NOMO-1 treated with dmso at 0.1 percent for 144 hours (cell line): ENCODE data around the gene EGR4.
"Not testable (repeated sequence)": the region's sequence is repeated elsewhere in the genome, so short reads cannot be mapped to it uniquely, and the experiment has no call there.

ENCODE experiments used
- DNase-seq: peaks from one replicate; lab custom pipeline; 2025; ENCODE audit not compliant: unreplicated experiment; lab: John Stamatoyannopoulos, UW

EGR4 gene

DNA sequence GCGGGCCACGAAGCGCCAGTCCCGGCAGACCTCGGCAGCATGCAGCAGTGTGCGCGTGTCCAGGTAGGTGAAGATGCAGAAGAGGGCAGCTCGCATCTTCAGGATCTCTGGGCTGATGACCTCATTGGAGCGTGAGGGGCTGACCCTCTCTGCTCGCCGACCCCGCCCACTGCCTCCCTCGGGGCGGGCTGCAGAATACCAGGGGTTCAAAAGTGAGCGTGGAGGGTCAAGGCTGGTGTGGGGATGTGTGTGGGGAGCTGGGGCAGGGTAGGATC lies 29.1 kb downstream of the EGR4 start:
- no peak for DNase-seq

DNA sequence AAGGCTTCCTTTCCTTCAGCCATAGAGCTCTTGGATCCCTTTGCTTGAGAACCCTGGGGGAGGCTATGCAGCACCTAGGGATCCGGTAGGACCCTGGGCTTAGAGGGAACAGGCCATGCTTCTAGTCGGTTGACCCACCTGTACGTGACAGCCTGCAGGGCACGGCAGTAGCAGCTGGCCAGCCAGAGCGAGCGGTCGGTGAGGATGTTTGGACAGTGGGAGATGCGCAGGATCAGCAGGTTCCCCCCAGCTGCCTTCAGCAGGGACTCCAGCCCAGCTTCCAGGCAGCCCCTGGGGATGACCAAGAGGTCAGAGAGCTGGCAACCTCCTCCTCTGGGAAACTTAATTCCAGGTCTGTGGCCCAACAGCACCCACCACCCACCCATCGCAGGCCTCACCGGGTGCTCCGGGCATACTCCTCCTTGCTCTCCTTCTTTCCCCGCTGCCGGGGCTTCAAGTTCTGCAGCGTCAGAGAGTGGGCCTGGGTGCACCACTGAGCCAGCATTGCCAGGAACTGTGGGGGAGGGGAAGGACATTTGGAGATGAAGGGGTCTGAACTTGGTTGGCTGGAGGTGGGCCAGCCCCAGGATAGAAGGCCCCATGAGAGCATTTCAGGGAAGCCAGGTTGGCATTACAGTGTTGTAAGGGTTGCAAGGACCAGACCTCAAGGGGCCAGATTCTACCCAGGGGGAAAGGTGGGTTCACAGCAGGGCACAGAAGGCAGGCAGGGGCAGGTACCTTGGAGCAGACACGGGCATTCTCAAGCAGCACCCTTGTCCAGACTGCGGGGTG lies 29.6 kb downstream of the EGR4 start:
- no peak for DNase-seq

DNA sequence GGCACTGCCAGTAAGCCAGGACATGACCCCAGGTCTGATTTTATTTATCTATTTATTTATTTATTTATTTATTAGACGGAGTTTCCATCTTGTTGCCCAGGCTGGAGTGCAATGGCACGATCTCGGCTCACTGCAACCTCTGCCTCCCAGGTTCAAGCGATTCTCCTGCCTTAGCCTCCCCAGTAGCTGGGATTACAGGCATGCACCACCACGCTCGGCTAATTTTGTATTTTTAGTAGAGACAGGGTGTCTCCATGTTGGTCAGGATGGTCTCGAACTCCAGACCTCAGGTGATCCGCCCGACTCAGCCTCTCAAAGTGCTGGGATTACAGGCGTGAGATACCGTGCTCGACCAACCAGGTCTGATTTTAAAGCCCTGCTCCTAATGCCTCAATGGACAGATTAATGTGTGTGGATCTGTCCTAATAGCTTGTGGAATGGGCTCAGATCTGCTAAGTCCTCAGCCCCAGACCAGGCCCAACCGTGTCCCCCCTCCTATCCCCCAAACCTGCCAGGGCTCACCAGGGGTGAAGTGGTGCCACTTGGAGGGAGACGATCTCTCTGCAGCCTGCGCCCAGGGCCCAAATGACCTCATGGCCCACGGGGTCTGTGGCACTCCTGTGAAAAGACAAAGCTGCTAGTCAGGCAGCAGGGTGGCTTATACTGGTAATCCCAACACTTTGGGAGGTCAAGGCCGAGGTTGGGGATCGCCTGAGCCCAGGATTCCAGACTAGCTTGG lies 30.5 kb downstream of the EGR4 start:
- not testable (repeated sequence) for DNase-seq

DNA sequence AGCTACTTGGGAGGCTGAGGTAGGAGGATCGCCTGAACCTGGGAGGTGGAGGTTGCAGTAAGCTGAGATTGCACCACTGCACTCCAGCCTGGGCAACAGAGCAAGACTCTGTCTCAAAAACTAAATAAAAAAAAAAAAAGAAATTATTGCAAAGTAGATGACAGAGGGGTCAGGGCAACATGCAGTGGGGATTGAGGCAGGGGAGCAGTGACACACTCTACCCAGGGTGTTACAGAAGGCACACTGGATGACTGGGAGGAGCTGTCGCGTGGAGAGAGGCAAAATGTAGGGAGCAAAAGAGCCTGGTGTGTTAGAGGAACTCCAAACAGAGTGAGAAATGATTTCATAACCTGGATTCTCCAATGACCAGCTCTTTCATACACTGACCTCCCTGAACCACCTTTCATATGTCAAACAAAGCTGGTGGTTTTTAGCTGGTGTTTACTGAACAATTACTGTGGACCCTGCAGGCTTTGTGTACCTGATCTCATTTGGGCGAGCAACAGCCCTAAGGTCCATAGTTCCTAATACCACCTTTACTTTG lies 31.2 kb downstream of the EGR4 start:
- DNase-seq: no peak

DNA sequence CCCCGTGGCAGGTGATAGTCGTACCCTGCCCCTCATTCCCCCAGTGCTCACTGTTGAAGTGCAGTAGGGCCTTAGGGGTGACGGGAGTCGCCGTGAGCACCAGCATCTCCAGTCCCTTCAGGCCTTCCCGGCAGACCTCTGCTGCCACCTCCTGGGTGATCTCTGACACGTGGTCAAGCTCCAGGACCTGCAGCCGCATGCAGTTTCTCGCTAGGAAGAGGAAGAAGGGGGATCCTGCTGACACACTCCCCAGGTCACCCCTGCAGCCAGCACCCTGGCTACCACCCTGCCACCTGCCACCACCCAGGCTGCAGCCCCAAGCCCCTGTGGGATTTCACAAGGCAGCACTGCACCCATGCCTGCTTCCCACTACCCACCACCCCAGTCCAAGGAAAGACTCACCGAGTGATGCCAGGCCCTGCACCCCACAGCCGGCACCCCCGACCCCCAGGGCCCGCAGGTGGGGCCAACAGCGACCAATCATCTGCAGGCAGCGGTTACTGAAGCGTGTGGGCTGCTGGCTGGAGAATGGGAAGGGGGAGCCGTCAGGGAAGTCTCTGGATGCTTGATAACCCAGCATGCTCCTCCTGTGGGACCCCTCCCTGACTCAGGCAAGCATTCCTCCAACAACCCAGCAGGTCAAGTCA lies 32.9 kb downstream of the EGR4 start:
- DNase-seq: no peak

DNA sequence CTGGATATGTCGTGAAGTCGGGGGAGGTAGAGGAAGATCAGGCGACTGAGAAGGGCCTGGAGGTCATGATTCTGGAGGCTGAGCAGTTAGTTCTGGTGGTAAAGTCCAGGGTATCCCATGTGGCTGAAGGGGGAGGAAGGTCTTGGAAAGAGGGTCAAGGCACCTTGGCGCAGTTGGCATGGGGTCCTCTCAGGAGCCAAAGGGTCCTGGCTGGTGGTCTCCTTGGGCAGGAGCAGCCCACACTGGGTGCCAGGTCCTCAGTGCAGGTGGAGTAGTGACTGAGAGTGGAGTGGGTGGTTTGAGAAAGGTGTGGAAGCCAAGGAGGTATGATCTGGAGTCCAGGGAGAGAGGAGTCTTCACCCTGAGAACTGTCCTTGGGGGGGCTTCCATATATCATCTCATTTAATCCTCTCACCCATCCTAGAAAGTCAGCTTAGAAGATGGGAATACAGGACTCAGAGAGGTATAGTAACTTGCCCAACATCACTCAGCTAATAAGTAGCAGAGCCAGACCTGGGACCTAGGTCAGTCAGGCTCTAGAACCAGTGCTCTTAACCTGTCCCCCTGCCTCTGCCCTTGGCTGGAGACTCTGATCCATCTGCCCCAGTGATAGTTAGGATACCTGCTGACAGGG lies 33.5 kb downstream of the EGR4 start:
- DNase-seq: no peak

DNA sequence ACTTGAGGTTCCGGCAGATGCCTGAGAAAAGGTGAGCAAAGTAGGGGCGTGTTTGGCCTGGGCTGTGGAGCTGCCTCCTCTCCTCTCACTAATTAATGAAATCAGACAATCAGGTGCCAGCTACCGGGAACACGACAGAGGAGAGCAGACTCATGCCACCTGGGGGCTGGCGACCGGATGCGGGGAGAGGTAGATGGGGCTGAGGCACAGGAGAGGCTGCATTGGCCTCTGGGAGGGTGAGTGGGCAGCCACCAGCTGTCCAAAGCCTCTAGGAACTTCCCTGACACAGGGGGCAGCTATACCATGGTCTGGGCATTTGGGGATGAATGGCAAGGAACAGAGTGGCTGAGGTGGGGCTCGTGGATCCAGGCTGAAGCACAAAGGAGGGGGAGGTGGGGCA lies 34.1 kb downstream of the EGR4 start:
- no peak for DNase-seq

DNA sequence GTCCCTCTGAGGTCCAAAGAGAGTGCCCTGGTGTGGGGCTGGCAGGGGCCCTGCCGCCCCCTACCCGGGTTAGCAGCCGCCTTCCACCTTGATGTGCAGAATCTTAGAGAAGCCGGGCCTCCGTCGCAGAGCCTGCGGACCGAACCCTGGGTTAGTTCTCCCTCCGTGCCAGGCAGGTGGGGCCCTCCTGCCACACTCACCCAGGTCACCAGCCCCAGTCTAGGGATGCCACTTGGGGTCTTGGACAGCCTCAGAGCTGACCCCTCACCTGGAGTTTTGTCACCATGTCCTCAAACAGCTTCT lies 34.5 kb downstream of the EGR4 start:
- DNase-seq: no peak

DNA sequence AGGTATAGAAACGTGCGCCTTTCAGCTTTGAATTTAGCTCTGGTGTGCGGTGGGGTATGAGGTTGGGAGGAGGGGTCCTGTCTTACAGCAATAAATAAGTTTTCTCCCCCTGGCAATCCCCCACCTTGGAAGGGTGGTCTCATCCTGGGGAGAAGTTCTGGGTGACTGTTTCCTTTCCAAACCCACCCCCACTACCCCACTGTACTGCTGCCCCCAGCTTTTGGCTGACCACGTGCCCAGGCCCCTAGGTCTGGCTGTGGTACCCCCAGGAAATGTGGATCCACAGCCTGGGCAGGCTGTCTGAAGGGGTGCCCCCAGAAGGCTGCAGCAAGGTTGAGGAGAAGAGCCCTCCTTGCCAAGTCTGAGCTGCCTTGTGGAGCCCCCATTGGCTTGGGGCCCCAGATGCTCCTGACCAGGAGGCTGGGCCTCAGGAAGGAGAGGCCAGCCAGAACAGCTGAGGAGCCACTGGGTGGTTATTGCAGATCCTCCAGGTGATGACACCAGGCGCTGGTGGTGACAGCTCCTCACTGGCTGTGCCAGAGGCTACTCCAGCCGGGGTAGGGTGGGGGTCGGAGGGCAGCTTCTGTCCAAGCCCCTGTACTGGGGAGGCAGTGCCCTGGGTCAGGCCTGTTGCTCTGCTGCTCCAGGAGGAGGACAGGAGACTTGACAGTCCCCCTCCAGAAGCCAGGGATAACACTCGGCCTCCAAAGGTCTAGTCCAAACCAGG lies 35.0 kb downstream of the EGR4 start:
- no peak for DNase-seq

DNA sequence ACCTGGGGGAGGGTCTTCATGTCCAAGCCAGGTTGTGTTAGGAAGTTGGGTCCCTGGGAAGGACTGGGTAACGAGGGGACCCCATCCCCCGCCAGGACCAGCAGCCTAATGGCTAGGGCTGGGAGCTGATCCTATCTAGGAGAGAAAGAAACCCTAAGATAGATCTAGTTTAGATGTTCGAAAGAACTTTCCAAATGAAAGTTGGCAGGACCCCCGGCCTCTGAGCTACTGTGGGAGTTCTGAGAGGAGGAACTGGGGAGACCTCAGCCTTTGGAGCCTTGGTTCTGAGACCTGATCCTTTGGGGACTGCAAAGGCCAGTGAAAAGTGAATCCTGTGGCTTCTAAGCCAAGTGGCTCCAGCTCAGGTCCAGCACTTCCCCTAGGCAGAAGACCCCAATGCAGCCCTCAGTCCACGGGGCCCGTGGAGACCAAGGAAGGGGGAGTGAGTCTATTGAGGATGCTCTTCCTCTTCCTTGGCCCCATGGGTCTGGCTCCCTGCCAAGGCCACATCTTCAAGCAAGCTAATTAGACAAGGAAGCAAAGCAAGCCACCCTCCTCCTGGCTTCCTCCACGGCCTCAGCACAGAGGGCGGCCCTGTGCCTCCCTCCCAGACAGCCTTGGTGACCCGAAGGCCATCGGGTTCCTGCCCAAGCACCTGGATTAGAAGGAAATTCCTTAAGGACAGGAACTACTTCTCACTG lies 35.8 kb downstream of the EGR4 start:
- DNase-seq: peak; percentile 8

DNA sequence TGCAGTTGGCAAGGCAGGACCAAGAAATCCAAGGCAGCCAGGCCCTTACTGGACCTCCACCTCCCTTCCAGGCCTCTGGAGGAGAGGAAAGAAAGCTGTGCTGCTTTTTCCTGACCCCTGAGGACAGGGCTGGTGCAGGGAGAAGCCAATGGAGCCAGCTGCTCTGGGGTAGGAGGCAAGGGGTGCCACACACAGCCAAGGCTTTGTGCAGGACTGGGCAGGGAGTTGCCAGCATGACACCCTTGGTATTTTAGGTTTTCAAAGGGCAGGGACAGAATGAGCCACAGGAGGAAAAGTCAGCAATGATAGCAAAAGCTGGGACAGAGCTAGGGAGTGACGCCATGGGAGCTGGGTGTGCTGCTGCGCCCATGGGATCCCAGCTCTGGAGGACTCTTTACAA lies 36.3 kb downstream of the EGR4 start:
- no peak for DNase-seq

DNA sequence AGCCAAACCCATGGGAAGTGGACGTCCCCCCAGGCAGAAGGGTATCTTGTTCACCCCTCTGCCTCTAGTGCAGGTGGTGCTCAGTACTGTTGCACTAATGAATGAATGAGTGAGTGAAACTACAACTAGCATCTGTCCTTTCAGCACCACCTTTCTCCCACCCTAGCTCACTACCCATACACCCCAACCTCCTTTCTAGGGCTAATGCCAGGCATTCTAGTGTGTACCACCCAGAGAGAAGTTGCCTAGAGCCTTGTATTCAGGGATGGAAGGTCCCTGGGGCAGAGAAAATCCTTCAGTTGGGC lies 36.8 kb downstream of the EGR4 start:
- no peak for DNase-seq

DNA sequence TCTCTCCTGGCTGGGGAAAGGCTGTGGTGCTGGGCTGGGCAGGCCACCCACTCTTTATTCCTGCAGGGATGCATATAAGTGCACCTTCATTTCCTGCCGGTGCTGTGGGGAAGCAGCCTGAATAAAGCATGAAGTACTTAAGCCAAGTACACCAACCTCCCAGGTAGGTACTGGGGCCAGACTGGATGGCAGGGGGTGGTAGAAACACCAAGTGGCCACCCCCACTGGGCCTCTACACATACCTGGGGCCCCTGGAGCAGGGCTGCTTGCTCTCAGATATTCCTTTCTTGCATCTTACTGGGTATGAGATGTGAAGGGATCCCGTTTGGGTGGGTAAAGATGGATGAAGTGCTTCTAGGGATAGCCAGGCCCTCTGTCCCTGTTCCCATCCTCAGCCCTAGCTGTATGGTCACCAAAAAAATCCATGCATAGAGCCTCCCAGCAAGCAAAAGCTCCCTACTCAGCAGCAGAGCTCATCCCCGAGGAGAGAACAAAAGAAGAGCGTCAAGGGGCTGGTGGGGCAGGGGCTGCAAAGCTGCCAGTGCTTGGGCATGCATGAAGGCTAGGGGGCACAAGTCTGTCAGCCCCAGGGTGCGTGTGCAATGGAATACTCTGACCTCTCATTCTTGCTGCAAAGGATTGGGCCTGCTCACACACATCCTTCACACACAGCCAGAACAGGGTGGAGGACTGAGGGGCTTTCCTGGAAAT lies 37.3 kb downstream of the EGR4 start:
- DNase-seq: no peak

DNA sequence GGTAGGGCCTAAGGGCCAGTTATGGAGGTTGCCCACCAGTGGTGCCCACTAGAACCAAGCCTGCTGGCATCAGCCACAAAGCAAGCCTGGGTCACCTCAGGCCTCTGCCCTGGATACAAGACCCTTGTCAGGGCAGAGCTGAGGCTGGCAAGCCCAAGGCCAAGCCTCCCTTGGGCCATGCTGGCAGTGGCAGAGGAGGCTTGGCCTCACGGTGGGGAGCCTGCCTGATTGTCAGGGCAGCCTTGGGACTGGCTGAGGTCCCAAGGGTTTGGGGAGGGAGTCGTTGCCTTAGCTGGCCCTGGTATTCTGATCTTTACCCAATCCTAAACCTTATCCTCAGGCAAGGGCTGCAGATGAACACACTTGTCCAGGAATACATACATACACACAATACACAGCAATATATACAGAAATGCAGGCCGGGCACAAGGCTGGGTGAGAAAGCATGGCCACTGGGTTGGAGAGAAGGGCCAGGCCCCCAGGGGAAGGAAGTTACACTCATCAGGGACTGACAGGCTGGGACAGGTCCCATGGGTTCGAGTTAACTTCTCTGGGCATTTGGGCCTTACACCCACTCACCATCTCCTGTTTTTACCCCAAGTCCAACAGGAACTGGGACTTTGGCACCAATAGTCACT lies 38.2 kb downstream of the EGR4 start:
- no peak for DNase-seq

DNA sequence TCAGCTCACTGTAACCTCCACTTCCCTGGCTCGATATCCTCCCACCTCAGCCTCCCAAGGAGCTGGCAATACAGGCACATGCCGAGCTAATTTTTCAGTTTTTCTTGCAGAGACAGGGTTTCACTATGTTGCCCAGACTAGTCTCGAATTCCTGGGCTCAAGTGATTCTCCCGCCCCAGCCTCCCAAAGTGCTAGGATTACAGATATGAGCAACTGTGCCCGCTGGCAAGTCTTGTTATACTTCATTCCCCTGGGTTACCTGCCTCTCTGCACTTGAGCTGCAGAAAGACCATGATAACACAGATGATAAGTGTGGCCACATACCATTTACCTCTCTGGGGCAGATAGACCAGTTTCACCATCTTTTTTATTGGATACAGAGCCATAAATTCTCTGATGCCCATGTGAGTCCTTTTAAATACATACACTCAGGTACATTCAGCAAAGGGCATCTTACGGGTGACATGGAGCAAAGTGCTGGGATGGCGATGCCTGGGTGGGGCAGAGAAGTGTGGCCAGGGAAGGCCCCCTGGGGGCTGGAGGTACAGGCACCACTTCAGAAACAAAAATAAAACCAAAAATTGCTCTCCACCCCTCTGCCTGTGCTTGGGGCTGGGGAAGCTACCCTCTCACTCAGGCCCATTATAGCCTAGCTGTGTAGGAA lies 38.9 kb downstream of the EGR4 start:
- DNase-seq: no peak

DNA sequence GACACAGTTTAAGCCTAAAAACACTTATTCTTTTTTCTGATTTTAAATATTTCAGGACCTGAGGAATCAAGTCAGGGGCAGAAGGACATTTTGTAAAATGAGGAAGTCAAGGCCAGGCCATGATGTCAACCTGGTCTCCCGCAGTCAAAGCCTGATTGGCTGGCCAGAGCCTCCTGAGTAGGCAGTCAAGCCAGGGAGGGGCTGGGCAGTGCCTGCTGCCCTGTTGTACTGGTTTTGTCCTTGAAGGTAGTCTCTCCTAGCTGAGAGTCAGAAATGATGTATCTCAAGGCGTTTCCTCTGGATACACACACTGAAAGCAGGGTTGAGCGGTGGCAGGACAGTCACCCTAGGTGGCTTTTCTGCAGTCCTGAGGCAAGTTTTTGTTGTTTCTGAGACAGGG lies 39.4 kb downstream of the EGR4 start:
- peak; percentile 30 for DNase-seq

DNA sequence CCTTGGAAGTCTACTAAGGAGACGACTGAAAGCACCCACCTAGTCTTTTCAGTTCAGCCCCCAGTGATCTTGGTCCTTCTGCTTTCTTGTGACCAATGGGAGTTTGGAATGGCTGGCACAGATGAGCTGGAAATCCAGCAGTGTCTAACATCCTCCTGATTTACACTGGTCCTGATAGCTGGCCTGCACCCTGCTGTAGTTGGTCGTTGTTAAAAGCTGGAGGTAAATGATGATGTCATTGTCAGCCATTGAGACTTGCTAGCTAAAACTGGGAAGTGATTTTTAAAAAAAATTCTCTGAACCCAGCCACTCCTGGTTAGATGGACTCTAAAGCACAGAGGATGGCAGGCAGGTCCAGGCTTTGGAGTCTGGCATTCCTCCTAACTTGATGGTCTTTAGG lies 39.9 kb downstream of the EGR4 start:
- DNase-seq: no peak

DNA sequence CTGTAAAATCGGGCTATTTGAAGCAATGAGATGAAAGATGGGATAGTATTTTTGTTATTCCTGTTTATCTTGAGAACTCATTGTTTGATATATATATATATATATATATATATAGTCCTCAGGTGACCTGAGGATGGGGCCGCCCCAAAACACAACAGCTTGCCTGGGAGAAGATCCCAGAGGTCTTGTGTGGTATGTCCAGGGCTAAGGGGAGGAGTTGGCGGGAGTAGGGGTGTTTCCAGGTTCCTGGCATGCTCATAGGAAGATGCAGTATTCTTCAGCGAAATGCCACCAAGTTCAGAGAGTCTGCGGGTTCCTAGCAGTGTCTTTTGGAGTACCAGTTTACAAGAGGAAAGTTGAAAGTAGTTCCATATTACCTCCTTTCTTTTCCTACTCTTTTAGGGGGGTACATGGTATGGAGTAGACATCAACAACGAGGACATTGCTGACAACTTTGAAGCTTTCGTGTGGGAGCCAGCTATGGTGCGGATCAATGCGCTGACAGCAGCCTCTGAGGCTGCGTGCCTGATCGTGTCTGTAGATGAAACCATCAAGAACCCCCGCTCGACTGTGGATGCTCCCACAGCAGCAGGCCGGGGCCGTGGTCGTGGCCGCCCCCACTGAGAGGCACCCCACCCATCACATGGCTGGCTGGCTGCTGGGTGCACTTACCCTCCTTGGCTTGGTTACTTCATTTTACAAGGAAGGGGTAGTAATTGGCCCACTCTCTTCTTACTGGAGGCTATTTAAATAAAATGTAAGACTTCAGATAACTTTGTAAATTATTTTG lies 40.9 kb downstream of the EGR4 start:
- DNase-seq: no peak
